Coronary artery (tissue), 2 donors: Measurements from ENCODE around the gene SPAG16.

Experiments
- DNase-seq: peaks from one replicate; pipeline ENCODE4 v3.0.0-alpha.2; 2017; ENCODE audit warnings: low spot score
- H3K27ac ChIP-seq, 2 donors: fragments of 200-600 bp; sonication (generic); one replicate each; pipeline ENCODE4 v1.5.1; 2016 to 2019
- H3K4me3 ChIP-seq: fragments of 200-600 bp; sonication (generic); 2 replicates; pipeline ENCODE4 v1.5.1; 2016; ENCODE audit warnings: mild to moderate bottlenecking, moderate library complexity
- TF ChIP-seq, protein P1 (sequence below): fragments of 200-600 bp; sonication (generic); IDR thresholded peaks from one replicate; pipeline ENCODE4 v1.5.1; 2019; ENCODE audit warnings: antibody characterized with exemption

SPAG16 gene

GRCh38 chr2:214079032-214079431, 794.8 kb downstream of the SPAG16 start:
- DNase-seq, result no peak
- Histone ChIP-seq H3K27ac (no peak overlapping the region), H3K4me3 (no peak overlapping the region)
- TF ChIP-seq, protein P1, sequence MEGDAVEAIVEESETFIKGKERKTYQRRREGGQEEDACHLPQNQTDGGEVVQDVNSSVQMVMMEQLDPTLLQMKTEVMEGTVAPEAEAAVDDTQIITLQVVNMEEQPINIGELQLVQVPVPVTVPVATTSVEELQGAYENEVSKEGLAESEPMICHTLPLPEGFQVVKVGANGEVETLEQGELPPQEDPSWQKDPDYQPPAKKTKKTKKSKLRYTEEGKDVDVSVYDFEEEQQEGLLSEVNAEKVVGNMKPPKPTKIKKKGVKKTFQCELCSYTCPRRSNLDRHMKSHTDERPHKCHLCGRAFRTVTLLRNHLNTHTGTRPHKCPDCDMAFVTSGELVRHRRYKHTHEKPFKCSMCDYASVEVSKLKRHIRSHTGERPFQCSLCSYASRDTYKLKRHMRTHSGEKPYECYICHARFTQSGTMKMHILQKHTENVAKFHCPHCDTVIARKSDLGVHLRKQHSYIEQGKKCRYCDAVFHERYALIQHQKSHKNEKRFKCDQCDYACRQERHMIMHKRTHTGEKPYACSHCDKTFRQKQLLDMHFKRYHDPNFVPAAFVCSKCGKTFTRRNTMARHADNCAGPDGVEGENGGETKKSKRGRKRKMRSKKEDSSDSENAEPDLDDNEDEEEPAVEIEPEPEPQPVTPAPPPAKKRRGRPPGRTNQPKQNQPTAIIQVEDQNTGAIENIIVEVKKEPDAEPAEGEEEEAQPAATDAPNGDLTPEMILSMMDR, result no peak

DNA sequence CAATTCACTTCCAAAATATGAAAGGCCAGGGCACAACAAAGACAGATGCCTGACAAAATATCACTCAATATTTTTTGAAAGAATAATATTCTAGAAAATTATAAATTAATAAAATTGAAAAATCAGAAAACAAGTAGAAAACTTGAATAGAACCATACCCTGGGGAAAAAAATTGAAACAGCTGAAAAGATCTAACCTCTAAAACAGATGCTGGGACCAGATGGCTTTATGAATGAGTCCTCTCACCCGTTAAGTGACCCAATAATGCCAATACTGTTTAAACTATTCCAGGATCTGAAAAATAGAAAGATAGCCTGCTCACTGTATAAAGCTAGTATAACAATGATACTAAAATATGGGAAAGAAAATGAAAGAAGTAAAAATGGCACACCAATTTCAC, 804.3 kb downstream of the SPAG16 start:
- Histone ChIP-seq H3K4me3 (no peak overlapping the region), H3K27ac (no peak overlapping the region)
- TF ChIP-seq, protein P1, result no peak
- no peak for DNase-seq

GRCh38 chr2:214096208-214096715, 812.0 kb downstream of the SPAG16 start:
- no peak for DNase-seq
- no peak overlapping the region for H3K27ac ChIP-seq
- no peak overlapping the region for H3K4me3 ChIP-seq
- TF ChIP-seq, protein P1, result no peak

GRCh38 chr2:214098811-214099210, 814.5 kb downstream of the SPAG16 start:
- TF ChIP-seq, protein P1, result no peak
- Histone ChIP-seq H3K27ac (no peak overlapping the region), H3K4me3 (no peak overlapping the region)
- no peak for DNase-seq

GRCh38 chr2:214100488-214100887, 816.2 kb downstream of the SPAG16 start:
- H3K4me3 ChIP-seq, result no peak overlapping the region
- TF ChIP-seq, protein P1, result no peak
- no peak overlapping the region for H3K27ac ChIP-seq
- no peak for DNase-seq

- no peak for DNase-seq
- H3K27ac ChIP-seq, result no peak overlapping the region
- TF ChIP-seq, protein P1, result no peak
- no peak overlapping the region for H3K4me3 ChIP-seq
These were observed 819.2 kb downstream of the SPAG16 start for GRCh38 chr2:214103276-214104001.

- Histone ChIP-seq H3K4me3 (no peak overlapping the region), H3K27ac (no peak overlapping the region)
- TF ChIP-seq, protein P1, result no peak
- DNase-seq, result no peak
These were observed 820.0 kb downstream of the SPAG16 start for GRCh38 chr2:214104219-214104618.
